Neuronal stem cell (in vitro differentiated cells): ENCODE data around the gene PTPRG.

Experiments
- DNase-seq: peaks from one replicate; pipeline ENCODE4 v3.0.0-alpha.2; 2013; ENCODE audit warnings: low spot score
- H2AFZ ChIP-seq: one replicate; pipeline ENCODE4 v1.6.1; 2013; ENCODE audit warnings: mild to moderate bottlenecking, low read length, inconsistent platforms
- H2AK5ac ChIP-seq: 2 replicates; pipeline ENCODE4 v1.6.1; 2013; ENCODE audit warnings: low read depth, mild to moderate bottlenecking, inconsistent platforms, low read length, moderate library complexity, mixed read lengths
- H2BK120ac ChIP-seq: 2 replicates; pipeline ENCODE4 v1.6.1; 2013; ENCODE audit warnings: low read depth, mild to moderate bottlenecking, inconsistent platforms, low read length, moderate library complexity, mixed read lengths
- H2BK12ac ChIP-seq: one replicate; pipeline ENCODE4 v1.6.1; 2013; ENCODE audit warnings: low read length, inconsistent platforms
- H2BK15ac ChIP-seq: 2 replicates; pipeline ENCODE4 v1.6.1; 2013; ENCODE audit warnings: mild to moderate bottlenecking, low read length, inconsistent platforms, mixed read lengths
- H2BK5ac ChIP-seq: one replicate; pipeline ENCODE4 v1.6.1; 2013; ENCODE audit warnings: inconsistent platforms, mild to moderate bottlenecking, low read length, moderate library complexity
- H3K14ac ChIP-seq: one replicate; pipeline ENCODE4 v1.6.1; 2013; ENCODE audit warnings: low read length, inconsistent platforms
- H3K18ac ChIP-seq: 2 replicates; pipeline ENCODE4 v1.6.1; 2013; ENCODE audit warnings: low read length, inconsistent platforms
- H3K23ac ChIP-seq: 2 replicates; pipeline ENCODE4 v1.6.1; 2013; ENCODE audit warnings: low read depth, mild to moderate bottlenecking, mixed read lengths, low read length, inconsistent platforms; ENCODE audit not compliant: poor library complexity
- H3K27ac ChIP-seq: replicated peaks from 3 replicates; pipeline ENCODE4 v1.5.1; 2013; ENCODE audit warnings: low read length, inconsistent platforms
- H3K27me3 ChIP-seq, 3 experiments: 2 replicates each; pipeline ENCODE4 v1.6.1; 2013; ENCODE audit warnings: low read length in 3 of 3, mild to moderate bottlenecking in 2 of 3, inconsistent platforms in 1 of 3, low read depth in 1 of 3, mixed read lengths in 1 of 3, moderate library complexity in 1 of 3; ENCODE audit not compliant: control insufficient read depth in 3 of 3, insufficient read depth in 3 of 3
- H3K36me3 ChIP-seq, 2 donors: replicated peaks in 1 of 2; 2 replicates each; pipeline ENCODE4 v1.6.1; 2013; ENCODE audit warnings: low read length in 2 of 2; ENCODE audit not compliant: control insufficient read depth in 2 of 2, insufficient read depth in 2 of 2
- H3K4ac ChIP-seq: 2 replicates; pipeline ENCODE4 v1.6.1; 2013; ENCODE audit warnings: inconsistent platforms, mild to moderate bottlenecking, low read length, moderate library complexity
- H3K4me1 ChIP-seq, 2 donors: 1 replicate in 1 of 2; 2 replicates in 1 of 2; pipeline ENCODE4 v1.6.1; 2013; ENCODE audit warnings: low read length in 2 of 2, low read depth in 1 of 2; ENCODE audit not compliant: control insufficient read depth in 2 of 2, insufficient read depth in 1 of 2
- H3K4me2 ChIP-seq: one replicate; pipeline ENCODE4 v1.6.1; 2013; ENCODE audit warnings: mild to moderate bottlenecking, low read length, inconsistent platforms; ENCODE audit not compliant: insufficient read depth, poor library complexity, severe bottlenecking
- H3K4me3 ChIP-seq, 2 donors: 2 replicates each; pipeline ENCODE4 v1.5.1; 2013; ENCODE audit warnings: low read length in 2 of 2, mild to moderate bottlenecking in 2 of 2, inconsistent platforms in 1 of 2, moderate library complexity in 1 of 2
- H3K79me1 ChIP-seq: one replicate; pipeline ENCODE4 v1.6.1; 2013; ENCODE audit warnings: low read depth, mild to moderate bottlenecking, inconsistent platforms, low read length, moderate library complexity
- H3K9ac ChIP-seq: one replicate; pipeline ENCODE4 v1.6.1; 2013; ENCODE audit warnings: mild to moderate bottlenecking, low read depth, low read length, inconsistent platforms; ENCODE audit not compliant: poor library complexity
- H3K9me3 ChIP-seq, 2 donors: replicated peaks in 1 of 2; 2 replicates each; pipeline versions ENCODE3 to v1.6.1; 2013; ENCODE audit warnings: low read length in 2 of 2, mild to moderate bottlenecking in 2 of 2, inconsistent platforms in 1 of 2, low read depth in 1 of 2, mixed read lengths in 1 of 2, moderate library complexity in 1 of 2; ENCODE audit not compliant: control insufficient read depth in 2 of 2, insufficient read depth in 1 of 2
- H4K8ac ChIP-seq: one replicate; pipeline ENCODE4 v1.6.1; 2013; ENCODE audit warnings: low read depth, mild to moderate bottlenecking, inconsistent platforms, low read length, moderate library complexity
- H4K91ac ChIP-seq: one replicate; pipeline ENCODE4 v1.6.1; 2013; ENCODE audit warnings: low read length, low read depth, mild to moderate bottlenecking, inconsistent platforms; ENCODE audit not compliant: poor library complexity
- WGBS, 2 donors: extraction: QIAGEN DNeasy Blood & Tissue Kit; methylation state at CpG; one replicate each; pipeline ENCODE4 v1.1.7; 2013; ENCODE audit warnings: missing lambda C conversion rate in 2 of 2, mixed read lengths in 1 of 2; ENCODE audit not compliant: insufficient read length in 2 of 2, insufficient replicate concordance in 1 of 2; ENCODE audit errors: extremely low coverage in 2 of 2; 5-methylcytosine and 5-hydroxymethylcytosine counted together

The PTPRG gene

DNA sequence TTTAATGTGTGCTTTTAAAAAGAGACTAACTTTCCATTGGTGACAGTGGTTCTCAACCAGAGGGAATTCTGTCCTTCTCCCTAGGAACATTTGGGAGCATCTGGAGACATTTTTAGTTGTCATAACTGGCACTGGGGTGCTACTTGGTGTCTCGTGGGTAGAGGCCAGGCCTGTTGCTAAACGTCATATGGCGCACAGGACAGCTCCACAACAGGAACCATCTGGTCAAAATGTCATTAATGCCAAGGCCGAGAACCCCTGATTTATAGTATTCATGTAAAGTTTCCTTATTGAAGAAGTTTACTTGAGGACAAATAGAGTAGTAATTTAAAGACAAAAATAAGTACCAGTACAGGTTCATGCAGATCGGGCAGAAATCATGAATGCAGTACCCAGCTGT, 647.7 kb downstream of the PTPRG start:
- H3K4me1 ChIP-seq = no peaks in the 10 kb centered on the region
- no peaks in the 10 kb centered on the region for H3K9me3 ChIP-seq
- no peak overlapping the region for H2AFZ ChIP-seq
- no peaks in the 10 kb centered on the region for H3K36me3 ChIP-seq
- H2BK5ac ChIP-seq = no peak overlapping the region
- H2AK5ac ChIP-seq = no peak overlapping the region
- no peak overlapping the region for H3K4me2 ChIP-seq
- H3K4me3 ChIP-seq = no peak overlapping the region
- H3K79me1 ChIP-seq = no peaks in the 10 kb centered on the region
- no peak overlapping the region for H3K18ac ChIP-seq
- no peak overlapping the region for H4K91ac ChIP-seq
- H2BK12ac ChIP-seq = no peak overlapping the region
- WGBS, 2 donors = no CpG with 5 or more reads among the region's 5 CpGs
- DNase-seq = no peak
- no peaks in the 10 kb centered on the region for H3K27me3 ChIP-seq
- H3K27ac ChIP-seq = no peak overlapping the region
- H2BK120ac ChIP-seq = no peak overlapping the region
- H3K14ac ChIP-seq = no peak overlapping the region
- no peak overlapping the region for H3K9ac ChIP-seq
- no peak overlapping the region for H3K23ac ChIP-seq
- no peak overlapping the region for H2BK15ac ChIP-seq
- no peak overlapping the region for H3K4ac ChIP-seq
- H4K8ac ChIP-seq = no peak overlapping the region

DNA sequence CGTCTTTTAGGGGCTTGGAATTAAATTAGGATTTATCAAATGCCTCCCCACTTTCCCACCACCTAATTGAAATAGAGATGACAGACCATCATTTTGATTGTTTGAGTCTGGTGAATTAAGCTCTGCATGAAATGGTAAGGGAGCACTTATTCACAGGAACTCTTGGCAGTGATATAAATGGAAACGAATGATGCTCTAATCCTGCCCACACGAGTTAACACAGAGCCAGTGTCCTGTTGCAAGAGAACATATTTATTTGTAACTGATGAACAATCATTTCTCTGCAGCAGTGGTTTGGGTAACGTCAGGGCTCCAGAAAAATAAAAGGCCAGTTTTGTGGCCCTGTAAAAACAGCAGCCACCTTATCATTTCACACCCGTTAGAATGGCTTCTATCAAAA, 648.6 kb downstream of the PTPRG start:
- H4K91ac ChIP-seq = no peak overlapping the region
- no peak for DNase-seq
- no peak overlapping the region for H2BK120ac ChIP-seq
- no peak overlapping the region for H2BK15ac ChIP-seq
- H4K8ac ChIP-seq = no peak overlapping the region
- H3K9me3 ChIP-seq = no peaks in the 10 kb centered on the region
- H3K79me1 ChIP-seq = no peaks in the 10 kb centered on the region
- no peak overlapping the region for H3K4ac ChIP-seq
- no peak overlapping the region for H2AK5ac ChIP-seq
- H3K4me2 ChIP-seq = no peak overlapping the region
- H2BK5ac ChIP-seq = no peak overlapping the region
- H3K27ac ChIP-seq = no peak overlapping the region
- no peaks in the 10 kb centered on the region for H3K36me3 ChIP-seq
- no peaks in the 10 kb centered on the region for H3K27me3 ChIP-seq
- H3K14ac ChIP-seq = no peak overlapping the region
- no peak overlapping the region for H2BK12ac ChIP-seq
- no peak overlapping the region for H3K4me3 ChIP-seq
- no peak overlapping the region for H2AFZ ChIP-seq
- H3K18ac ChIP-seq = no peak overlapping the region
- no peaks in the 10 kb centered on the region for H3K4me1 ChIP-seq
- WGBS, 2 donors = no CpG with 5 or more reads among the region's 5 CpGs
- H3K23ac ChIP-seq = no peak overlapping the region
- H3K9ac ChIP-seq = no peak overlapping the region

- H2BK15ac ChIP-seq = no peak overlapping the region
- H2BK120ac ChIP-seq = no peak overlapping the region
- WGBS, 2 donors = no CpG with 5 or more reads among the region's 8 CpGs
These were observed 650.5 kb downstream of the PTPRG start for GRCh38 chr3:62211675-62212429.

GRCh38 chr3:62214850-62215249, 653.5 kb downstream of the PTPRG start:
- WGBS, 2 donors = no CpG with 5 or more reads among the region's 4 CpGs
- H3K9me3 ChIP-seq = no peaks in the 10 kb centered on the region
- H3K4me1 ChIP-seq = peaks cover 0 to 2% of the 10 kb centered on the region in 2 donors
- H3K4ac ChIP-seq = no peak overlapping the region
- no peaks in the 10 kb centered on the region for H3K79me1 ChIP-seq
- H2AFZ ChIP-seq = no peak overlapping the region
- no peak overlapping the region for H2BK12ac ChIP-seq
- peaks cover 4 to 8% of the 10 kb centered on the region in 2 donors for H3K36me3 ChIP-seq
- no peaks in the 10 kb centered on the region for H3K27me3 ChIP-seq
- H3K9ac ChIP-seq = no peak overlapping the region
- H3K4me2 ChIP-seq = no peak overlapping the region
- H2BK5ac ChIP-seq = peak overlapping the region; percentile 7
- H3K4me3 ChIP-seq = no peak overlapping the region
- no peak overlapping the region for H3K27ac ChIP-seq
- no peak overlapping the region for H3K23ac ChIP-seq
- no peak overlapping the region for H3K18ac ChIP-seq
- H2BK15ac ChIP-seq = no peak overlapping the region
- no peak overlapping the region for H2AK5ac ChIP-seq
- no peak overlapping the region for H2BK120ac ChIP-seq
- H3K14ac ChIP-seq = no peak overlapping the region
- no peak for DNase-seq
- no peak overlapping the region for H4K91ac ChIP-seq
- no peak overlapping the region for H4K8ac ChIP-seq

More at GRCh38 chr3:62211675-62212429, 650.5 kb downstream of the PTPRG start:
- Histone ChIP-seq H3K9ac (no peak overlapping the region), H3K4me1 (peaks cover 0 to 2% of the 10 kb centered on the region in 2 donors), H4K91ac (no peak overlapping the region), H2BK5ac (no peak overlapping the region), H4K8ac (no peak overlapping the region), H3K27me3 (no peaks in the 10 kb centered on the region), H3K27ac (no peak overlapping the region), H3K9me3 (no peaks in the 10 kb centered on the region), H3K14ac (no peak overlapping the region), H3K4me3 (no peak overlapping the region), H2AK5ac (no peak overlapping the region), H2BK12ac (no peak overlapping the region), H3K18ac (no peak overlapping the region), H3K79me1 (no peaks in the 10 kb centered on the region), H3K4ac (no peak overlapping the region), H2AFZ (no peak overlapping the region), H3K4me2 (no peak overlapping the region), H3K36me3 (no peaks in the 10 kb centered on the region), H3K23ac (no peak overlapping the region)
- no peak for DNase-seq
